A673 (cell line): ENCODE results near the gene NCBP3.

Experiments used
- EZH2 ChIP-seq: fragments of 200-600 bp; sonication (generic); IDR thresholded peaks from 2 replicates; pipeline ENCODE4 v1.6.1; 2017; ENCODE audit warnings: borderline replicate concordance, low read depth, mild to moderate bottlenecking, mixed read lengths, antibody characterized with exemption, low read length; ENCODE audit not compliant: poor library complexity, severe bottlenecking
- TF ChIP-seq, protein P1 (sequence below): fragments of 300-800, 200-600 bp; sonication (generic); conservative IDR thresholded peaks from 2 replicates; pipeline ENCODE4 v1.5.1; 2017; ENCODE audit warnings: low read depth, mild to moderate bottlenecking, antibody characterized with exemption, low read length, moderate library complexity, mixed read lengths

DNA sequence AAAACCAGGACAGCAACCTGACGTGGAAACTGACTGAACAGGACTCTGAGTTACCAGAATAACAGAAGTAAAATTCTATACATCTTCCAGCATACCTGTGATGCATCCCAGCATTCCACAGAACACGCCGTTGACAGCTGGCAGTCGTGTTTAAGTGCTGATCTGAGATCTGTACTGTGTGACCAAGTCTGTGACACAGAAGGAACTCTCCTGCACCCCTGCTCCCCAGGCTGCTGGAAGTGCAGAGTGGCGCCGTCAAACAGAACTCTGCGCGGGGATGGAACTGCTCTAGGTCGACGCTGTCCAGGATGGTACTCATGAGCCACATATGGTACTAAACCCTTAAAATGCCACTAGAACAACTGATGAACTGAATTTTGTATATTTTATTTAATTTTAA lies 44.3 kb downstream of the NCBP3 start:
- TF ChIP-seq, protein P1, sequence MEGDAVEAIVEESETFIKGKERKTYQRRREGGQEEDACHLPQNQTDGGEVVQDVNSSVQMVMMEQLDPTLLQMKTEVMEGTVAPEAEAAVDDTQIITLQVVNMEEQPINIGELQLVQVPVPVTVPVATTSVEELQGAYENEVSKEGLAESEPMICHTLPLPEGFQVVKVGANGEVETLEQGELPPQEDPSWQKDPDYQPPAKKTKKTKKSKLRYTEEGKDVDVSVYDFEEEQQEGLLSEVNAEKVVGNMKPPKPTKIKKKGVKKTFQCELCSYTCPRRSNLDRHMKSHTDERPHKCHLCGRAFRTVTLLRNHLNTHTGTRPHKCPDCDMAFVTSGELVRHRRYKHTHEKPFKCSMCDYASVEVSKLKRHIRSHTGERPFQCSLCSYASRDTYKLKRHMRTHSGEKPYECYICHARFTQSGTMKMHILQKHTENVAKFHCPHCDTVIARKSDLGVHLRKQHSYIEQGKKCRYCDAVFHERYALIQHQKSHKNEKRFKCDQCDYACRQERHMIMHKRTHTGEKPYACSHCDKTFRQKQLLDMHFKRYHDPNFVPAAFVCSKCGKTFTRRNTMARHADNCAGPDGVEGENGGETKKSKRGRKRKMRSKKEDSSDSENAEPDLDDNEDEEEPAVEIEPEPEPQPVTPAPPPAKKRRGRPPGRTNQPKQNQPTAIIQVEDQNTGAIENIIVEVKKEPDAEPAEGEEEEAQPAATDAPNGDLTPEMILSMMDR = no peak
- no peak for TF ChIP-seq EZH2
